SK-N-SH (cell line): Measurements from ENCODE around the gene LRRC70.

Experiments
- EP300 ChIP-seq, 2 experiments: IDR thresholded peaks; 2 replicates each; pipeline versions ENCODE4 v1.4.0 to v1.6.1; 2012; ENCODE audit warnings: borderline replicate concordance in 1 of 2, low read depth in 1 of 2, low read length in 1 of 2
- FOXJ3 ChIP-seq: sonication (generic); formaldehyde crosslinking; IDR thresholded peaks from 2 replicates; pipeline ENCODE4 v1.5.1; 2020; ENCODE audit warnings: mild to moderate bottlenecking, missing genetic modification reagents
- NFIC ChIP-seq: IDR thresholded peaks from 2 replicates; pipeline ENCODE4 v1.4.0; 2012; ENCODE audit warnings: borderline replicate concordance
- POLR2AphosphoS5 ChIP-seq: IDR thresholded peaks from 2 replicates; pipeline ENCODE4 v1.6.1; 2012; ENCODE audit warnings: low read depth, low read length
- RAD21 ChIP-seq: IDR thresholded peaks from 2 replicates; pipeline ENCODE4 v1.6.1; 2012; ENCODE audit warnings: mild to moderate bottlenecking, low read length
- RCOR1 ChIP-seq: fragments of 150-350 bp; IDR thresholded peaks from 2 replicates; pipeline ENCODE4 v1.6.1; 2017; ENCODE audit warnings: antibody characterized with exemption, low read length
- RFX5 ChIP-seq: IDR thresholded peaks from 2 replicates; pipeline ENCODE4 v1.6.1; 2012; ENCODE audit warnings: mild to moderate bottlenecking, improper control_type of control experiment, low read length
- TAF1 ChIP-seq: IDR thresholded peaks from 2 replicates; pipeline ENCODE4 v1.6.1; 2012; ENCODE audit warnings: low read depth, mild to moderate bottlenecking, low read length, moderate library complexity, borderline replicate concordance
- TF ChIP-seq, protein P1 (sequence below): fragments of 200-600 bp; sonication (generic); IDR thresholded peaks from 2 replicates; pipeline ENCODE4 v1.6.1; 2017; ENCODE audit warnings: antibody characterized with exemption, mild to moderate bottlenecking, moderate library complexity

DNA sequence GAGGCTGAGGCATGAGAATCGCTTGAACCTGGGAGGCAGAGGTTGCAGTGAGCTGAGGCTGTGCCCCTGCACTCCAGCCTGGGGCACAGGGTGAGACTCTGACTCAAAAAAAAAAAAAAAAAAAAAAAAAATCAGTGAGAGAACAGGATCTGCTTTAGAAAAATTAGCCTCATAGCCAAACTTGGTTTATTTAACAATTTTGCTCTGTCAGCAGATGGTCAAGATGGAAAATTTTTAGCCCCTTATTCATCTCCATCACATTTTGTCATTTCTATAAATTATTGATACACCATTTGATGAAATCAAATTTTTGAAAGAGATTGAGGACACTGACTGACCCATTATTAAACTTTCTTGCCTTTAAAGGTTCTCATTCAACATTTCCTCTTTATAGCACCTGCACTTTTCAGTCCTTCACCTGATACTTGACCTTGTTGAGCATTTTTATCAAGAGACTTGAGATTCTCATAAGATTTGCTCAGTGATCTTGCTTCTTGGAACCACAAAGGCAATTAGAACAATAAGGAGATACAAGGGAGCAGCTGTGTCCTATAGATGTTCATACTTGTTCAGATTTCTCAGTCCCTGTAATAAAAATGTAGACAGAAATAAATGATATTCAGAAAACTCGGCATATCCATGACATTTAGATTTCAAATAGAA lies 38.1 kb downstream of the LRRC70 start:
- TF ChIP-seq, protein P1, sequence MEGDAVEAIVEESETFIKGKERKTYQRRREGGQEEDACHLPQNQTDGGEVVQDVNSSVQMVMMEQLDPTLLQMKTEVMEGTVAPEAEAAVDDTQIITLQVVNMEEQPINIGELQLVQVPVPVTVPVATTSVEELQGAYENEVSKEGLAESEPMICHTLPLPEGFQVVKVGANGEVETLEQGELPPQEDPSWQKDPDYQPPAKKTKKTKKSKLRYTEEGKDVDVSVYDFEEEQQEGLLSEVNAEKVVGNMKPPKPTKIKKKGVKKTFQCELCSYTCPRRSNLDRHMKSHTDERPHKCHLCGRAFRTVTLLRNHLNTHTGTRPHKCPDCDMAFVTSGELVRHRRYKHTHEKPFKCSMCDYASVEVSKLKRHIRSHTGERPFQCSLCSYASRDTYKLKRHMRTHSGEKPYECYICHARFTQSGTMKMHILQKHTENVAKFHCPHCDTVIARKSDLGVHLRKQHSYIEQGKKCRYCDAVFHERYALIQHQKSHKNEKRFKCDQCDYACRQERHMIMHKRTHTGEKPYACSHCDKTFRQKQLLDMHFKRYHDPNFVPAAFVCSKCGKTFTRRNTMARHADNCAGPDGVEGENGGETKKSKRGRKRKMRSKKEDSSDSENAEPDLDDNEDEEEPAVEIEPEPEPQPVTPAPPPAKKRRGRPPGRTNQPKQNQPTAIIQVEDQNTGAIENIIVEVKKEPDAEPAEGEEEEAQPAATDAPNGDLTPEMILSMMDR: no peak
- no peak for TF ChIP-seq POLR2AphosphoS5
- TF ChIP-seq NFIC: no peak
- no peak for TF ChIP-seq RAD21
- no peak for TF ChIP-seq RCOR1
- TF ChIP-seq RFX5: no peak
- TF ChIP-seq TAF1: no peak
- no peak for TF ChIP-seq EP300 (IDR thresholded peaks at IDR 0.05; ENCODE audit: borderline replicate concordance in 1 of 2, low read depth in 1 of 2, low read length in 1 of 2)
- no peak for TF ChIP-seq FOXJ3 (CRISPR knock-in tag)
